HepG2 (cell line): ENCODE data around the gene ALX4. TPM values are rescaled to one million over a fixed set of nuclear protein-coding genes. Genes with fewer than 3 reads are reported as not detected.

ENCODE experiments used
- CHD2 ChIP-seq: IDR thresholded peaks from 2 replicates; pipeline ENCODE4 v1.6.1; 2011; ENCODE audit warnings: low read depth, low read length, improper control_type of control experiment
- CSRNP2 ChIP-seq: sonication (generic); formaldehyde crosslinking; conservative IDR thresholded peaks from 2 replicates; pipeline ENCODE4 v1.8.0; 2022; ENCODE audit warnings: low read depth, missing genetic modification reagents
- KDM6A ChIP-seq: IDR thresholded peaks from 2 replicates; pipeline ENCODE4 v1.6.1; 2016; ENCODE audit warnings: low read depth
- NFIC ChIP-seq: IDR thresholded peaks from 2 replicates; pipeline ENCODE4 v1.6.1; 2012; ENCODE audit warnings: mild to moderate bottlenecking, low read length, inconsistent platforms
- NFYC ChIP-seq: IDR thresholded peaks from 2 replicates; pipeline ENCODE4 v1.6.1; 2016; ENCODE audit warnings: missing genetic modification reagents, missing compliant biosample characterization
- NKX3-1 ChIP-seq: sonication (generic); formaldehyde crosslinking; IDR thresholded peaks from 2 replicates; pipeline ENCODE4 v1.5.0; 2020; ENCODE audit warnings: missing genetic modification reagents
- ONECUT2 ChIP-seq: sonication (generic); formaldehyde crosslinking; IDR thresholded peaks from 2 replicates; pipeline ENCODE4 v1.4.0; 2020; ENCODE audit warnings: missing genetic modification reagents
- RAD21 ChIP-seq: fragments of 450-650 bp; formaldehyde crosslinking; IDR thresholded peaks from 2 replicates; pipeline ENCODE4 v1.5.0; 2020; ENCODE audit warnings: mild to moderate bottlenecking
- SNRNP70 ChIP-seq: fragments of 200-400 bp; formaldehyde crosslinking; IDR thresholded peaks from 2 replicates; pipeline ENCODE4 v1.6.1; 2017; ENCODE audit warnings: mild to moderate bottlenecking, low read depth, low read length, moderate library complexity
- SP2 ChIP-seq: sonication (generic); formaldehyde crosslinking; IDR thresholded peaks from 2 replicates; pipeline ENCODE4 v1.5.1; 2020; ENCODE audit warnings: mild to moderate bottlenecking, missing genetic modification reagents
- YEATS2 ChIP-seq: sonication (generic); formaldehyde crosslinking; IDR thresholded peaks from 2 replicates; pipeline ENCODE4 v1.4.0; 2020; ENCODE audit warnings: missing genetic modification reagents, borderline replicate concordance
- ZSCAN31 ChIP-seq: sonication (generic); formaldehyde crosslinking; IDR thresholded peaks from 2 replicates; pipeline ENCODE4 v1.5.0; 2020; ENCODE audit warnings: low read depth, mild to moderate bottlenecking, missing genetic modification reagents
- polyA plus RNA-seq, 8 experiments: library from polyadenylated mRNA; depleted of rRNA in 3 of 8; stranded (reverse) in 7 of 8; unstranded in 1 of 8; fragments of >200 nt; fragmentation: Illumina TruSeq in 4 of 8; extraction: Trizol in 4 of 8; gene quantifications; 2 replicates each; pipeline versions ENCODE4 v1.2.1 to v1.2.3, GENCODE V29; 2011 to 2016; ENCODE audit warnings: low read depth in 4 of 8, missing spikeins in 1 of 8, mixed read lengths in 1 of 8; ENCODE audit not compliant: insufficient read depth in 1 of 8
- total RNA-seq, 5 experiments: library from RNA; depleted of rRNA; stranded (reverse); fragments of >200 nt; fragmentation: Illumina TruSeq; extraction: Trizol; gene quantifications; 2 replicates each; pipeline ENCODE4 v1.2.3, GENCODE V29; 2016; ENCODE audit warnings: low read depth in 1 of 5
- TF ChIP-seq, protein P1 (sequence below): sonication (generic); formaldehyde crosslinking; IDR thresholded peaks from 2 replicates; pipeline ENCODE4 v1.4.0; 2020; ENCODE audit warnings: mild to moderate bottlenecking, missing genetic modification reagents, borderline replicate concordance
- TF ChIP-seq, protein P2 (sequence below): sonication (generic); formaldehyde crosslinking; IDR thresholded peaks from 2 replicates; pipeline ENCODE4 v1.9.0; 2022; ENCODE audit warnings: low read depth, missing genetic modification reagents
- TF ChIP-seq, protein P3 (sequence below): sonication (generic); formaldehyde crosslinking; IDR thresholded peaks from 2 replicates; pipeline ENCODE4 v1.9.0; 2021; ENCODE audit warnings: mild to moderate bottlenecking, missing genetic modification reagents

The ALX4 gene
- total and polyA plus RNA-seq, 2 of the 13 experiments (the other 11 are each of a cell fraction or from before 2014, with no cell fraction given): not detected

- peak; percentile 88 for TF ChIP-seq KDM6A
- TF ChIP-seq, protein P1, sequence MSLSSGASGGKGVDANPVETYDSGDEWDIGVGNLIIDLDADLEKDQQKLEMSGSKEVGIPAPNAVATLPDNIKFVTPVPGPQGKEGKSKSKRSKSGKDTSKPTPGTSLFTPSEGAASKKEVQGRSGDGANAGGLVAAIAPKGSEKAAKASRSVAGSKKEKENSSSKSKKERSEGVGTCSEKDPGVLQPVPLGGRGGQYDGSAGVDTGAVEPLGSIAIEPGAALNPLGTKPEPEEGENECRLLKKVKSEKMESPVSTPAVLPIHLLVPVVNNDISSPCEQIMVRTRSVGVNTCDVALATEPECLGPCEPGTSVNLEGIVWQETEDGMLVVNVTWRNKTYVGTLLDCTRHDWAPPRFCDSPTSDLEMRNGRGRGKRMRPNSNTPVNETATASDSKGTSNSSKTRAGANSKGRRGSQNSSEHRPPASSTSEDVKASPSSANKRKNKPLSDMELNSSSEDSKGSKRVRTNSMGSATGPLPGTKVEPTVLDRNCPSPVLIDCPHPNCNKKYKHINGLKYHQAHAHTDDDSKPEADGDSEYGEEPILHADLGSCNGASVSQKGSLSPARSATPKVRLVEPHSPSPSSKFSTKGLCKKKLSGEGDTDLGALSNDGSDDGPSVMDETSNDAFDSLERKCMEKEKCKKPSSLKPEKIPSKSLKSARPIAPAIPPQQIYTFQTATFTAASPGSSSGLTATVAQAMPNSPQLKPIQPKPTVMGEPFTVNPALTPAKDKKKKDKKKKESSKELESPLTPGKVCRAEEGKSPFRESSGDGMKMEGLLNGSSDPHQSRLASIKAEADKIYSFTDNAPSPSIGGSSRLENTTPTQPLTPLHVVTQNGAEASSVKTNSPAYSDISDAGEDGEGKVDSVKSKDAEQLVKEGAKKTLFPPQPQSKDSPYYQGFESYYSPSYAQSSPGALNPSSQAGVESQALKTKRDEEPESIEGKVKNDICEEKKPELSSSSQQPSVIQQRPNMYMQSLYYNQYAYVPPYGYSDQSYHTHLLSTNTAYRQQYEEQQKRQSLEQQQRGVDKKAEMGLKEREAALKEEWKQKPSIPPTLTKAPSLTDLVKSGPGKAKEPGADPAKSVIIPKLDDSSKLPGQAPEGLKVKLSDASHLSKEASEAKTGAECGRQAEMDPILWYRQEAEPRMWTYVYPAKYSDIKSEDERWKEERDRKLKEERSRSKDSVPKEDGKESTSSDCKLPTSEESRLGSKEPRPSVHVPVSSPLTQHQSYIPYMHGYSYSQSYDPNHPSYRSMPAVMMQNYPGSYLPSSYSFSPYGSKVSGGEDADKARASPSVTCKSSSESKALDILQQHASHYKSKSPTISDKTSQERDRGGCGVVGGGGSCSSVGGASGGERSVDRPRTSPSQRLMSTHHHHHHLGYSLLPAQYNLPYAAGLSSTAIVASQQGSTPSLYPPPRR (CRISPR knock-in tag): 0 out of 2 replicates have a peak, but pooled peaks have one; percentile 31
- no peak for TF ChIP-seq ZSCAN31 (CRISPR knock-in tag)
- no peak for TF ChIP-seq RAD21 (CRISPR knock-in tag)
- TF ChIP-seq, protein P2, sequence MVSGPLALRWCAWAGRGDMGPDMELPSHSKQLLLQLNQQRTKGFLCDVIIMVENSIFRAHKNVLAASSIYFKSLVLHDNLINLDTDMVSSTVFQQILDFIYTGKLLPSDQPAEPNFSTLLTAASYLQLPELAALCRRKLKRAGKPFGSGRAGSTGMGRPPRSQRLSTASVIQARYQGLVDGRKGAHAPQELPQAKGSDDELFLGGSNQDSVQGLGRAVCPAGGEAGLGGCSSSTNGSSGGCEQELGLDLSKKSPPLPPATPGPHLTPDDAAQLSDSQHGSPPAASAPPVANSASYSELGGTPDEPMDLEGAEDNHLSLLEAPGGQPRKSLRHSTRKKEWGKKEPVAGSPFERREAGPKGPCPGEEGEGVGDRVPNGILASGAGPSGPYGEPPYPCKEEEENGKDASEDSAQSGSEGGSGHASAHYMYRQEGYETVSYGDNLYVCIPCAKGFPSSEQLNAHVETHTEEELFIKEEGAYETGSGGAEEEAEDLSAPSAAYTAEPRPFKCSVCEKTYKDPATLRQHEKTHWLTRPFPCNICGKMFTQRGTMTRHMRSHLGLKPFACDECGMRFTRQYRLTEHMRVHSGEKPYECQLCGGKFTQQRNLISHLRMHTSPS (CRISPR knock-in tag): no peak
- no peak for TF ChIP-seq CHD2
- no peak for TF ChIP-seq NKX3-1 (CRISPR knock-in tag)
- peak; percentile 57; the same call in 1 of the 2 replicates for TF ChIP-seq YEATS2 (CRISPR knock-in tag)
- no peak for TF ChIP-seq ONECUT2 (CRISPR knock-in tag)
- TF ChIP-seq NFYC (CRISPR knock-in tag): no peak
- peak; percentile 64; the same call in 1 of the 2 replicates for TF ChIP-seq NFIC
- TF ChIP-seq SNRNP70: no peak
- no peak for TF ChIP-seq CSRNP2 (CRISPR knock-in tag)
- no peak for TF ChIP-seq SP2 (CRISPR knock-in tag)
- TF ChIP-seq, protein P3, sequence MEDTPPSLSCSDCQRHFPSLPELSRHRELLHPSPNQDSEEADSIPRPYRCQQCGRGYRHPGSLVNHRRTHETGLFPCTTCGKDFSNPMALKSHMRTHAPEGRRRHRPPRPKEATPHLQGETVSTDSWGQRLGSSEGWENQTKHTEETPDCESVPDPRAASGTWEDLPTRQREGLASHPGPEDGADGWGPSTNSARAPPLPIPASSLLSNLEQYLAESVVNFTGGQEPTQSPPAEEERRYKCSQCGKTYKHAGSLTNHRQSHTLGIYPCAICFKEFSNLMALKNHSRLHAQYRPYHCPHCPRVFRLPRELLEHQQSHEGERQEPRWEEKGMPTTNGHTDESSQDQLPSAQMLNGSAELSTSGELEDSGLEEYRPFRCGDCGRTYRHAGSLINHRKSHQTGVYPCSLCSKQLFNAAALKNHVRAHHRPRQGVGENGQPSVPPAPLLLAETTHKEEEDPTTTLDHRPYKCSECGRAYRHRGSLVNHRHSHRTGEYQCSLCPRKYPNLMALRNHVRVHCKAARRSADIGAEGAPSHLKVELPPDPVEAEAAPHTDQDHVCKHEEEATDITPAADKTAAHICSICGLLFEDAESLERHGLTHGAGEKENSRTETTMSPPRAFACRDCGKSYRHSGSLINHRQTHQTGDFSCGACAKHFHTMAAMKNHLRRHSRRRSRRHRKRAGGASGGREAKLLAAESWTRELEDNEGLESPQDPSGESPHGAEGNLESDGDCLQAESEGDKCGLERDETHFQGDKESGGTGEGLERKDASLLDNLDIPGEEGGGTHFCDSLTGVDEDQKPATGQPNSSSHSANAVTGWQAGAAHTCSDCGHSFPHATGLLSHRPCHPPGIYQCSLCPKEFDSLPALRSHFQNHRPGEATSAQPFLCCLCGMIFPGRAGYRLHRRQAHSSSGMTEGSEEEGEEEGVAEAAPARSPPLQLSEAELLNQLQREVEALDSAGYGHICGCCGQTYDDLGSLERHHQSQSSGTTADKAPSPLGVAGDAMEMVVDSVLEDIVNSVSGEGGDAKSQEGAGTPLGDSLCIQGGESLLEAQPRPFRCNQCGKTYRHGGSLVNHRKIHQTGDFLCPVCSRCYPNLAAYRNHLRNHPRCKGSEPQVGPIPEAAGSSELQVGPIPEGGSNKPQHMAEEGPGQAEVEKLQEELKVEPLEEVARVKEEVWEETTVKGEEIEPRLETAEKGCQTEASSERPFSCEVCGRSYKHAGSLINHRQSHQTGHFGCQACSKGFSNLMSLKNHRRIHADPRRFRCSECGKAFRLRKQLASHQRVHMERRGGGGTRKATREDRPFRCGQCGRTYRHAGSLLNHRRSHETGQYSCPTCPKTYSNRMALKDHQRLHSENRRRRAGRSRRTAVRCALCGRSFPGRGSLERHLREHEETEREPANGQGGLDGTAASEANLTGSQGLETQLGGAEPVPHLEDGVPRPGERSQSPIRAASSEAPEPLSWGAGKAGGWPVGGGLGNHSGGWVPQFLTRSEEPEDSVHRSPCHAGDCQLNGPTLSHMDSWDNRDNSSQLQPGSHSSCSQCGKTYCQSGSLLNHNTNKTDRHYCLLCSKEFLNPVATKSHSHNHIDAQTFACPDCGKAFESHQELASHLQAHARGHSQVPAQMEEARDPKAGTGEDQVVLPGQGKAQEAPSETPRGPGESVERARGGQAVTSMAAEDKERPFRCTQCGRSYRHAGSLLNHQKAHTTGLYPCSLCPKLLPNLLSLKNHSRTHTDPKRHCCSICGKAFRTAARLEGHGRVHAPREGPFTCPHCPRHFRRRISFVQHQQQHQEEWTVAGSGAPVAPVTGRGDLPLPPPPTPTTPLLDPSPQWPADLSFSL (CRISPR knock-in tag): no peak
Measured at GRCh38 chr11:44243595-44244343, 66.2 kb downstream of the ALX4 start (continued).
